ENCODE data around the gene DDX54. TPM values are rescaled to one million over a fixed set of nuclear protein-coding genes. Genes with fewer than 3 reads are reported as not detected.

The DDX54 gene
- total and polyA plus RNA-seq, 2 of the 8 experiments (the other 6 are each of a cell fraction or from before 2014, with no cell fraction given), result 64.9 to 113 TPM

DNA sequence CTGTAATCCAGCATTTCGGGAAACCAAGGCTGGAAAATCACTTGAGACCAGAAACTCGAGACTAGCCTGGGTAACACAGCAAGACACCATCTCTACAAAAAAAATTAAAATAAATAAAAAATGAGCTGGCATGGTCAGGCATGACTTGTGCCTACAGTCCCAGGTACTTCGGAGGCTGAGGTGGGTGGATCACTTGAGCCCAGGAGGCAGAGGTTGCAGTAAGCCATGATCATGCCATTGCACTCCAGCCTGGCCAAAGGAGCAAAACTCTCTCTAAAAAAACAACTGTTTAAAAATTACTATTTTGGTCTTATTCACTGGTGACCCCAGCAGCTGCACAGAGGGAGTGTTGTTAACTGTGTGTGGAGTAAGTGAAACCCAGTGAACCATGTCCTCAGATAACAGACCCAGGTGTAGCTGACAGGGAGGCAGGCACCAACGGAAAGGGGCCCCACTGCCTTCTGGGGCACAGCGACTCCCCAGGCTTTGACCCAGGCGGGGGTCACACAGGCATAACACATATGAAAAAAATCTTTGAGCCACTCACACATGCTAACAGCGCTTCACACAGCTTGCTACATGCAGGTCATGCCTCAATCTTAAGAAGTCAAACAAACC lies 12.1 kb downstream of the DDX54 start (continued):
- TF ChIP-seq, protein P1, sequence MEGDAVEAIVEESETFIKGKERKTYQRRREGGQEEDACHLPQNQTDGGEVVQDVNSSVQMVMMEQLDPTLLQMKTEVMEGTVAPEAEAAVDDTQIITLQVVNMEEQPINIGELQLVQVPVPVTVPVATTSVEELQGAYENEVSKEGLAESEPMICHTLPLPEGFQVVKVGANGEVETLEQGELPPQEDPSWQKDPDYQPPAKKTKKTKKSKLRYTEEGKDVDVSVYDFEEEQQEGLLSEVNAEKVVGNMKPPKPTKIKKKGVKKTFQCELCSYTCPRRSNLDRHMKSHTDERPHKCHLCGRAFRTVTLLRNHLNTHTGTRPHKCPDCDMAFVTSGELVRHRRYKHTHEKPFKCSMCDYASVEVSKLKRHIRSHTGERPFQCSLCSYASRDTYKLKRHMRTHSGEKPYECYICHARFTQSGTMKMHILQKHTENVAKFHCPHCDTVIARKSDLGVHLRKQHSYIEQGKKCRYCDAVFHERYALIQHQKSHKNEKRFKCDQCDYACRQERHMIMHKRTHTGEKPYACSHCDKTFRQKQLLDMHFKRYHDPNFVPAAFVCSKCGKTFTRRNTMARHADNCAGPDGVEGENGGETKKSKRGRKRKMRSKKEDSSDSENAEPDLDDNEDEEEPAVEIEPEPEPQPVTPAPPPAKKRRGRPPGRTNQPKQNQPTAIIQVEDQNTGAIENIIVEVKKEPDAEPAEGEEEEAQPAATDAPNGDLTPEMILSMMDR (IDR thresholded peaks at IDR 0.05; ENCODE audit: control extremely low read depth in 1 of 3, insufficient read depth in 1 of 3, low read depth in 1 of 3, low read length in 3 of 3), result no peak
- TF ChIP-seq POLR2A (IDR thresholded peaks at IDR 0.05; ENCODE audit: control extremely low read depth in 1 of 2, low read depth in 2 of 2, low read length in 2 of 2) (no peak), RFX5 (IDR thresholded peaks at IDR 0.05; ENCODE audit: borderline replicate concordance, low read depth, low read length) (no peak)
